ENCODE measurements around the gene HOXC9.

DNA sequence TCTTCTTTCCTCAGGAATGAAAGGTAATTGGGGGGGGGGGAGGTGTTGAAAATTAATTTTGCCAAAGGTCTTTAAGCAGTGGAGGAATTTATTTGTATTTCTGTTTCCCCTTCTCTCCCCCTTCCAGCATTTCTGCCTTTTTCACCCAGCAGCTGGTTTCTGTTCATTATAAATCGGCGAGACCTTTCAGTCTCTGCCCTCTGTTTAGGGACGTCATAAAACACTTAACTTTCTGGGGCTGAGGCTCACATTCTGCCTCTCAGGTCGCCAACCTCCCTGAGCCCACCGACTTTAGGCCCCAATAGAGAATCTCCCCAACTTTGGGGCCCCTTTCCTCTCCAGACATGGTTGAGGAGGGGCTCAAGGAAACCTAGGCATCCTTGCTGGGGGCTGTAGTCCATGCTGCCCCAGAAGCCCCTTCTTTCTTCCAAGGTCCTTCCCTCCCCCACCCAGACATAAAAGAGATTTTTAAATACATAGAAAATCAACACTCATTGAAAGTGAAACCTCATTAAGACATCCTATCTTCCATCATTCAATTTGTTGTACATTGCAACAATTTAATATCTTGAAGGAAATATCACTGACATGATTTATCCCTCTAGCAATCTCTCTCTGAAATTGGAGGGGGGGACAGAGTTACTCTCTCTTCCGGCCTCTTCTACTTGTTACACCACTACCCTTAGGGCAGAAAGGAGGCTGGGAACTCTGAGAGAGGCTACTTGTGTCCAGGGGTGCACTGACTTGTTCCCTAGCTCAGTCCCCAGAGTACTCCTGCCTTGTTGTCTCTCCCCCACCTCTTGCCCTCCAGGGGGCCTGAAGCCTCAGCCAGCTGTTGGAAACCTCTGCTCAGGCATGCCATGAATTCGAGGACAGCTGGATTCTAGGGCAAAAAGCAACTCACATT is 25.8 kb downstream of the HOXC9 start:
- TF ChIP-seq, protein P1, sequence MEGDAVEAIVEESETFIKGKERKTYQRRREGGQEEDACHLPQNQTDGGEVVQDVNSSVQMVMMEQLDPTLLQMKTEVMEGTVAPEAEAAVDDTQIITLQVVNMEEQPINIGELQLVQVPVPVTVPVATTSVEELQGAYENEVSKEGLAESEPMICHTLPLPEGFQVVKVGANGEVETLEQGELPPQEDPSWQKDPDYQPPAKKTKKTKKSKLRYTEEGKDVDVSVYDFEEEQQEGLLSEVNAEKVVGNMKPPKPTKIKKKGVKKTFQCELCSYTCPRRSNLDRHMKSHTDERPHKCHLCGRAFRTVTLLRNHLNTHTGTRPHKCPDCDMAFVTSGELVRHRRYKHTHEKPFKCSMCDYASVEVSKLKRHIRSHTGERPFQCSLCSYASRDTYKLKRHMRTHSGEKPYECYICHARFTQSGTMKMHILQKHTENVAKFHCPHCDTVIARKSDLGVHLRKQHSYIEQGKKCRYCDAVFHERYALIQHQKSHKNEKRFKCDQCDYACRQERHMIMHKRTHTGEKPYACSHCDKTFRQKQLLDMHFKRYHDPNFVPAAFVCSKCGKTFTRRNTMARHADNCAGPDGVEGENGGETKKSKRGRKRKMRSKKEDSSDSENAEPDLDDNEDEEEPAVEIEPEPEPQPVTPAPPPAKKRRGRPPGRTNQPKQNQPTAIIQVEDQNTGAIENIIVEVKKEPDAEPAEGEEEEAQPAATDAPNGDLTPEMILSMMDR (IDR thresholded peaks at IDR 0.05) = no peak
- TF ChIP-seq POLR2A (IDR thresholded peaks at IDR 0.05) (no peak), EP300 (IDR thresholded peaks at IDR 0.05) (no peak), POLR2AphosphoS5 (IDR thresholded peaks at IDR 0.05) (no peak)

Data from upper lobe of left lung (tissue), 4 donors.